H1 (cell line): Measurements from ENCODE around the gene ALKBH3. TPM values are rescaled to one million over a fixed set of nuclear protein-coding genes. Genes with fewer than 3 reads are reported as not detected.
A peak's percentile ranks its signal among the peaks of the same experiment; 100 is the strongest.

Source experiments
- CTCF ChIA-PET: fragments of 300-600 bp; sonication (Branson Sonifier 250); formaldehyde crosslinking; loops from one replicate; lab custom pipeline; 2021; ENCODE audit not compliant: partially characterized antibody; lab: Charles Lee
- POLR2A ChIA-PET: fragments of 300-600 bp; sonication (Branson Sonifier 250); formaldehyde crosslinking; loops from one replicate; lab custom pipeline; 2021; ENCODE audit warnings: inconsistent platforms; ENCODE audit not compliant: partially characterized antibody; lab: Charles Lee
- DNase-seq, 2 experiments: peaks; one replicate each; pipeline versions ENCODE4 v3.0.0 to v3.0.0-alpha.2; 2010 to 2022; ENCODE audit warnings: low spot score in 2 of 2, low read depth in 1 of 2, mixed read lengths in 1 of 2
- FAIRE-seq: peaks from 2 replicates; lab custom pipeline; 2011; peaks lifted over from hg19 to GRCh38; lab: Jason Lieb, UNC
- H2AFZ ChIP-seq: 2 replicates; pipeline ENCODE4 v1.8.1; 2012; ENCODE audit warnings: low read length, inconsistent platforms
- H2AK5ac ChIP-seq: 2 replicates; pipeline ENCODE4 v1.6.1; 2013; ENCODE audit warnings: low read depth, low read length
- H2BK120ac ChIP-seq: replicated peaks from 2 replicates; pipeline ENCODE3; 2013; ENCODE audit warnings: low read depth, low read length, inconsistent platforms
- H2BK12ac ChIP-seq: 2 replicates; pipeline ENCODE4 v1.6.1; 2013; ENCODE audit warnings: low read depth, low read length
- H2BK15ac ChIP-seq: 2 replicates; pipeline ENCODE4 v1.6.1; 2013; ENCODE audit warnings: low read length
- H2BK20ac ChIP-seq: 2 replicates; pipeline ENCODE4 v1.6.1; 2013; ENCODE audit warnings: low read length
- H2BK5ac ChIP-seq: 2 replicates; pipeline ENCODE4 v1.6.1; 2013; ENCODE audit warnings: low read depth, low read length
- H3K14ac ChIP-seq: 2 replicates; pipeline ENCODE4 v1.6.1; 2013; ENCODE audit warnings: inconsistent platforms; ENCODE audit not compliant: insufficient read length
- H3K18ac ChIP-seq: 2 replicates; pipeline ENCODE4 v1.6.1; 2013; ENCODE audit warnings: low read length; ENCODE audit errors: extremely low read depth
- H3K23ac ChIP-seq: 2 replicates; pipeline ENCODE4 v1.6.1; 2013; ENCODE audit warnings: inconsistent platforms; ENCODE audit not compliant: insufficient read length
- H3K23me2 ChIP-seq: 2 replicates; pipeline ENCODE4 v1.6.1; 2013; ENCODE audit warnings: low read depth, low read length
- H3K27ac ChIP-seq: 2 replicates; pipeline ENCODE4 v1.6.1; 2011; ENCODE audit warnings: low read depth, low read length, inconsistent platforms
- H3K27me3 ChIP-seq, 4 experiments: replicated peaks in 1 of 4; 1 replicate in 1 of 4; 2 replicates in 3 of 4; pipeline versions ENCODE4 v1.6.1 to v1.8.1; 2011 to 2013; ENCODE audit warnings: low read length in 3 of 4, mild to moderate bottlenecking in 3 of 4, inconsistent platforms in 2 of 4, mixed read lengths in 2 of 4, moderate library complexity in 1 of 4; ENCODE audit not compliant: control insufficient read depth in 3 of 4, insufficient read depth in 3 of 4; ENCODE audit errors: extremely low read depth in 1 of 4
- H3K36me3 ChIP-seq, 4 experiments: 2 replicates each; pipeline versions ENCODE4 v1.6.1 to v1.8.1; 2011 to 2013; ENCODE audit warnings: mild to moderate bottlenecking in 4 of 4, low read length in 3 of 4, moderate library complexity in 2 of 4, control low read depth in 1 of 4, inconsistent platforms in 1 of 4; ENCODE audit not compliant: insufficient read depth in 4 of 4, control insufficient read depth in 2 of 4
- H3K4ac ChIP-seq: replicated peaks from 2 replicates; pipeline ENCODE3; 2013; ENCODE audit warnings: low read length, low read depth, mixed read lengths, inconsistent platforms; ENCODE audit not compliant: insufficient read length
- H3K4me1 ChIP-seq, 4 experiments: replicated peaks in 1 of 4; 1 replicate in 1 of 4; 2 replicates in 3 of 4; pipeline versions ENCODE4 v1.6.1 to v1.8.1; 2011 to 2013; ENCODE audit warnings: low read length in 3 of 4, inconsistent platforms in 2 of 4, mixed read lengths in 1 of 4; ENCODE audit not compliant: insufficient read depth in 4 of 4, control insufficient read depth in 3 of 4
- H3K4me2 ChIP-seq, 2 experiments: 2 replicates each; pipeline versions ENCODE4 v1.6.1 to v1.8.1; 2011 to 2013; ENCODE audit warnings: low read depth in 2 of 2, low read length in 2 of 2, control low read depth in 1 of 2, inconsistent platforms in 1 of 2, mild to moderate bottlenecking in 1 of 2; ENCODE audit not compliant: insufficient read depth in 1 of 2
- H3K4me3 ChIP-seq, 4 experiments: fragments of 200-600, 300-600 bp in 1 of 4; sonication (generic), shearing (Covaris generic), sonication (Bioruptor Twin) in 1 of 4; 2 replicates each; pipeline versions ENCODE4 v1.5.1 to v1.8.1; 2011 to 2016; ENCODE audit warnings: low read length in 4 of 4, low read depth in 3 of 4, control low read depth in 2 of 4, inconsistent platforms in 2 of 4, mild to moderate bottlenecking in 2 of 4, mixed read lengths in 1 of 4, moderate library complexity in 1 of 4; ENCODE audit not compliant: insufficient read depth in 2 of 4; ENCODE audit errors: extremely low read depth in 1 of 4
- H3K56ac ChIP-seq: replicated peaks from 2 replicates; pipeline ENCODE3; 2013; ENCODE audit warnings: low read depth, mild to moderate bottlenecking, mixed read lengths, low read length, inconsistent platforms; ENCODE audit not compliant: insufficient read length
- H3K79me1 ChIP-seq: 2 replicates; pipeline ENCODE4 v1.6.1; 2013; ENCODE audit warnings: low read depth, low read length, control low read depth
- H3K79me2 ChIP-seq, 2 experiments: 2 replicates each; pipeline versions ENCODE4 v1.6.1 to v1.8.1; 2012 to 2013; ENCODE audit warnings: low read length in 2 of 2, mild to moderate bottlenecking in 2 of 2, inconsistent platforms in 1 of 2; ENCODE audit not compliant: insufficient read depth in 2 of 2, control insufficient read depth in 1 of 2
- H3K9ac ChIP-seq, 4 experiments: replicated peaks in 1 of 4; 1 replicate in 1 of 4; 2 replicates in 3 of 4; pipeline versions ENCODE4 v1.6.1 to v1.8.1; 2011 to 2013; ENCODE audit warnings: low read depth in 3 of 4, low read length in 3 of 4, control low read depth in 2 of 4, mild to moderate bottlenecking in 2 of 4, moderate library complexity in 2 of 4, inconsistent platforms in 1 of 4; ENCODE audit errors: extremely low read depth in 1 of 4
- H3K9me3 ChIP-seq, 2 experiments: 2 replicates each; pipeline versions ENCODE4 v1.6.1 to v1.8.1; 2012 to 2013; ENCODE audit warnings: mild to moderate bottlenecking in 2 of 2, moderate library complexity in 2 of 2, control low read depth in 1 of 2, inconsistent platforms in 1 of 2, low read depth in 1 of 2, low read length in 1 of 2, mixed read lengths in 1 of 2; ENCODE audit not compliant: insufficient read depth in 2 of 2
- H4K20me1 ChIP-seq, 2 experiments: replicated peaks in 1 of 2; 2 replicates each; pipeline versions ENCODE3 to v1.8.1; 2011 to 2013; ENCODE audit warnings: inconsistent platforms in 2 of 2, low read length in 2 of 2, mild to moderate bottlenecking in 1 of 2; ENCODE audit not compliant: insufficient read depth in 2 of 2, control insufficient read depth in 1 of 2
- H4K5ac ChIP-seq: 2 replicates; pipeline ENCODE4 v1.6.1; 2013; ENCODE audit warnings: low read length, low read depth, mixed read lengths, inconsistent platforms; ENCODE audit not compliant: insufficient read length
- H4K8ac ChIP-seq: 2 replicates; pipeline ENCODE4 v1.8.0; 2013; ENCODE audit warnings: mild to moderate bottlenecking, moderate library complexity, low read length, inconsistent platforms; ENCODE audit not compliant: insufficient read depth; ENCODE audit errors: extremely low read depth
- H4K91ac ChIP-seq: replicated peaks from 2 replicates; pipeline ENCODE3; 2013; ENCODE audit warnings: low read length, mixed read lengths, inconsistent platforms; ENCODE audit not compliant: insufficient read length
- ASH2L ChIP-seq: fragments of 200-600, 300-600 bp; sonication (generic); IDR thresholded peaks from one replicate; pipeline ENCODE4 v1.7.1; 2017; ENCODE audit warnings: low read length
- CBX5 ChIP-seq: fragments of 300-800, 300-1000 bp; sonication (generic); IDR thresholded peaks from 2 replicates; pipeline ENCODE4 v1.7.1; 2016; ENCODE audit warnings: antibody characterized with exemption, low read length, low read depth
- CHD1 ChIP-seq: IDR thresholded peaks from 2 replicates; pipeline ENCODE4 v1.6.1; 2012; ENCODE audit warnings: low read depth, low read length, improper control_type of control experiment
- CHD2 ChIP-seq: IDR thresholded peaks from 2 replicates; pipeline ENCODE4 v1.6.1; 2012; ENCODE audit warnings: low read length, improper control_type of control experiment
- HDAC2 ChIP-seq, 2 experiments: fragments of 300-600 bp in 1 of 2; sonication (generic) in 1 of 2; IDR thresholded peaks; 2 replicates each; pipeline ENCODE4 v1.6.1; 2011 to 2012; ENCODE audit warnings: low read depth in 2 of 2, low read length in 2 of 2, mild to moderate bottlenecking in 2 of 2, moderate library complexity in 2 of 2, borderline replicate concordance in 1 of 2, inconsistent platforms in 1 of 2
- POU5F1 ChIP-seq: IDR thresholded peaks from 2 replicates; pipeline ENCODE4 v1.6.1; 2011; ENCODE audit warnings: low read depth, mild to moderate bottlenecking, low read length, moderate library complexity
- SIX5 ChIP-seq: IDR thresholded peaks from 2 replicates; pipeline ENCODE4 v1.6.1; 2011; ENCODE audit warnings: mild to moderate bottlenecking, low read depth, low read length
- SP1 ChIP-seq: IDR thresholded peaks from 2 replicates; pipeline ENCODE4 v1.6.1; 2011; ENCODE audit warnings: low read depth, low read length
- TEAD4 ChIP-seq: IDR thresholded peaks from 2 replicates; pipeline ENCODE4 v1.6.1; 2012; ENCODE audit warnings: low read depth, low read length, inconsistent platforms, mixed read lengths
- WGBS, 2 experiments: shearing (Covaris generic) in 1 of 2; methylation state at CpG; one replicate each; pipeline versions ENCODE4 v1.1.6 to v1.1.7; 2013 to 2015; ENCODE audit warnings: low lambda C conversion rate in 2 of 2, mixed read lengths in 2 of 2, inconsistent platforms in 1 of 2, low coverage in 1 of 2, missing lambda C conversion rate in 1 of 2; ENCODE audit not compliant: insufficient replicate concordance in 2 of 2, insufficient coverage in 1 of 2, insufficient read length in 1 of 2; ENCODE audit errors: extremely low coverage in 1 of 2, missing lambda C conversion rate in 1 of 2; 5-methylcytosine and 5-hydroxymethylcytosine counted together
- long read RNA-seq, 2 experiments: library from RNA in 1 of 2; library from capped mRNA in 1 of 2; stranded (forward); transcript quantifications; one replicate each; pipeline ENCODE4 v2.0.0, GENCODE V29; 2021; ENCODE audit warnings: inconsistent platforms in 1 of 2
- polyA minus RNA-seq, 3 experiments: library from RNA; depleted of rRNA, polyadenylated mRNA; stranded (reverse); fragments of >200 nt; gene quantifications; 1 replicate in 2 of 3; 2 replicates in 1 of 3; pipeline ENCODE4 v1.2.3, GENCODE V29; 2011
- polyA plus RNA-seq, 7 experiments: library from polyadenylated mRNA; depleted of rRNA in 3 of 7; stranded (reverse) in 5 of 7; unstranded in 2 of 7; fragments of >200 nt in 5 of 7; fragments of 200-250 nt in 2 of 7; gene quantifications; 1 replicate in 5 of 7; 2 replicates in 1 of 7; 4 replicates in 1 of 7; pipeline versions ENCODE4 v1.2.1 to v1.2.3, GENCODE V29; 2011 to 2013; ENCODE audit warnings: missing spikeins in 2 of 7, mixed read lengths in 2 of 7
- total RNA-seq: library from RNA; stranded (reverse); fragmentation: NEBNext Ultra II Directional; extraction: Animal tissue kit (Norgen Biotek cat#: 25700); gene quantifications from 2 replicates; pipeline ENCODE4 v1.2.1, GENCODE V29; 2021
- TF ChIP-seq, protein P1 (sequence below): IDR thresholded peaks from 2 replicates; pipeline ENCODE4 v1.6.1; 2012; ENCODE audit warnings: inconsistent platforms

Gene ALKBH3
- total RNA-seq = 11.4 and 12.7 TPM in 2 replicates
- 6.2 and 10.5 TPM in 2 replicates for polyA plus RNA-seq (2011; rRNA removed)
- 9.3 TPM for polyA plus RNA-seq (2011; cell fraction: cytosol; rRNA removed)
- 4.7 TPM for polyA plus RNA-seq (2011; cell fraction: nucleus; rRNA removed)
- polyA plus RNA-seq (2012, experiment 1 of 2) = 11.4 to 12.6 TPM (median 12.1 TPM) in 4 replicates
- 5.5 TPM for polyA plus RNA-seq (2012, experiment 2 of 2)
- polyA plus RNA-seq (2013, experiment 1 of 2) = 9.4 TPM
- polyA plus RNA-seq (2013, experiment 2 of 2) = 10.6 TPM
- 5.5 and 11.1 TPM in 2 replicates for polyA minus RNA-seq (2011; rRNA and poly(A)+ RNA removed)
- polyA minus RNA-seq (2011; cell fraction: cytosol; rRNA and poly(A)+ RNA removed) = 5.0 TPM
- polyA minus RNA-seq (2011; cell fraction: nucleus; rRNA and poly(A)+ RNA removed) = 6.3 TPM
- long read RNA-seq, experiment 1, partial matches to known transcripts = 2 of 8 reads
- long read RNA-seq, experiment 1, other reads (novel, unspliced or antisense) = 3 of 8 reads
- long read RNA-seq, experiment 2, partial matches to known transcripts = 0 of 11 reads
- long read RNA-seq, experiment 2, other reads (novel, unspliced or antisense) = 7 of 11 reads

DNA sequence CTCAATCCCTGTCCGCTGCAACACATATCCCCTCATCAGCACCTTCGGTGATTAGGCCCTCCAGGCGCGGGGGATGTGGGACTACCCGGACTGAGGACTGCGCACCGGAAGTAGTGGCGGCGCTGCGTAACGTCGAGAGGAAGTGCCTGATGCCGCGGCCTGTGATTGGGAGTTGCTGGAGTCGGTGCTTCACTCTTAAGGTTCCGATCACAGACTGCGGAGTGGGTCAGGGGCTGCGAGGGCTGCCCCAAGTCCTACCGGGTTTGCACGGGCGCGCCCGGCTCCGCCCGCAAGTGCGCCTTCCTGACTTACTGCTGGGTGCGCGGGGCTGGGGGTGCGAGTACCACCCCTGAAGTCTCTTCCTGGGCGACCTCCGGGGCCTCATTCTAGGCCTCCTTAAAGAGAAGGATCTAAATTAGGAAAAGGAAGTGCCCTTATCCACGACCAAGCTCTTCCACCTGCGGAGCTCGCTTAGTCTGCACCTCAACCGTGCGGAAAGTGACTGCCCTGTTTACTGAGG, at the start of gene ALKBH3:
ALKBH3 (plus strand) TSS at position 192 of the 520 bp plus-strand sequence. CDS start 1,822 bp downstream, outside the sequence.
- no peak within 1 kb of the TSS; the same call in 1 of the 2 replicates for H2BK12ac ChIP-seq
- no peaks in the 10 kb centered on the region for H3K4me1 ChIP-seq
- H2BK20ac ChIP-seq = no peak within 1 kb of the TSS
- no peak within 1 kb of the TSS for H2AK5ac ChIP-seq
- peaks cover 0 to 7% (median 0%) of the 10 kb centered on the region in 4 experiments; a peak in 2 of 8 replicates for H3K36me3 ChIP-seq
- peak within 1 kb of the TSS; percentile 85 for H2AFZ ChIP-seq
- H3K4me3 ChIP-seq = peak within 1 kb of the TSS; percentile 57 to 72 (median 70)
- H3K27ac ChIP-seq = no peak within 1 kb of the TSS
- H4K20me1 ChIP-seq = no peaks in the 10 kb centered on the region
- H3K18ac ChIP-seq = no peak within 1 kb of the TSS
- H3K79me1 ChIP-seq = peaks cover 2% of the 10 kb centered on the region; the same call in 1 of the 2 replicates
- H4K5ac ChIP-seq = peak within 1 kb of the TSS; percentile 39
- H3K23ac ChIP-seq = no peak within 1 kb of the TSS
- no peak within 1 kb of the TSS for H2BK120ac ChIP-seq
- peak within 1 kb of the TSS; percentile 65 to 74 for H3K4me2 ChIP-seq
- FAIRE-seq (no peak), DNase-seq (peak; percentile 83 to 87)
- ChIA-PET CTCF (interaction anchor here (0.8 to 4.2 kb wide), 6 partner anchors 10 to 157 kb away, joined by 3 to 37 read pairs (median 5); no protein-coding TSS in a partner anchor), POLR2A (interaction anchor here (0.8 to 1.4 kb wide), 4 partner anchors 43 to 193 kb away, joined by 3 to 4 read pairs (median 3); partner anchors contain the start of gene C11orf96)
- peak within 1 kb of the TSS in 3 of 4 experiments; percentile 24 to 32 (median 27); a peak in 4 of 7 replicates for H3K9ac ChIP-seq
- 30% methylated on average over 36 of the region's 36 CpGs; no CpG with 5 or more reads in 1 of the 2 experiments for WGBS, 2 experiments
- no peak within 1 kb of the TSS for H4K91ac ChIP-seq
- peak within 1 kb of the TSS; percentile 96; the same call in 1 of the 2 replicates for H4K8ac ChIP-seq
- H3K79me2 ChIP-seq = no peaks in the 10 kb centered on the region
- no peaks in the 10 kb centered on the region for H3K9me3 ChIP-seq
- H3K14ac ChIP-seq = no peak within 1 kb of the TSS
- no peak within 1 kb of the TSS for H3K56ac ChIP-seq
- H3K23me2 ChIP-seq = peaks cover 7% of the 10 kb centered on the region
- H3K27me3 ChIP-seq = peaks cover 0 to 7% (median 3%) of the 10 kb centered on the region in 4 experiments; a peak in 2 of 7 replicates
- H3K4ac ChIP-seq = no peak within 1 kb of the TSS
- no peak within 1 kb of the TSS for H2BK5ac ChIP-seq
- H2BK15ac ChIP-seq = 0 out of 2 replicates have a peak within 1 kb of the TSS, but pooled peaks have one; percentile 49
- TF ChIP-seq CBX5 (no peak), CHD2 (peak; percentile 63), ASH2L (peak; percentile 68), HDAC2 (IDR thresholded peaks at IDR 0.05; ENCODE audit: borderline replicate concordance in 1 of 2, low read depth in 2 of 2, low read length in 2 of 2) (no peak), SP1 (peak; percentile 33; the same call in 1 of the 2 replicates), SIX5 (no peak; the same call in 1 of the 2 replicates), CHD1 (no peak), POU5F1 (no peak), TEAD4 (no peak)
- TF ChIP-seq, protein P1, sequence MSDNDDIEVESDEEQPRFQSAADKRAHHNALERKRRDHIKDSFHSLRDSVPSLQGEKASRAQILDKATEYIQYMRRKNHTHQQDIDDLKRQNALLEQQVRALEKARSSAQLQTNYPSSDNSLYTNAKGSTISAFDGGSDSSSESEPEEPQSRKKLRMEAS = peak; percentile 69
